GM21381 (cell line): ENCODE measurements around the gene PPIL6.
"Not testable (repeated sequence)": the region's sequence is repeated elsewhere in the genome, so short reads cannot be mapped to it uniquely, and the experiment has no call there.

ENCODE experiments used
- ATAC-seq: cut with Tn5 transposase; IDR thresholded peaks from one replicate; pipeline ENCODE4 v1.9.1; 2021; ENCODE audit warnings: mild to moderate bottlenecking, moderate library complexity; ENCODE audit not compliant: unreplicated experiment

The PPIL6 gene

GRCh38 chr6:109369728-109370127 is 70.7 kb downstream of the PPIL6 start:
- no peak for ATAC-seq

GRCh38 chr6:109364382-109365078 is 75.9 kb downstream of the PPIL6 start:
- not testable (repeated sequence) for ATAC-seq

- no peak for ATAC-seq
Measured at GRCh38 chr6:109363753-109364152, 76.7 kb downstream of the PPIL6 start.

- no peak for ATAC-seq
Measured at GRCh38 chr6:109362102-109362884, 78.1 kb downstream of the PPIL6 start.

- ATAC-seq: no peak
Measured at GRCh38 chr6:109360791-109361190, 79.6 kb downstream of the PPIL6 start.

GRCh38 chr6:109360281-109360680 is 80.1 kb downstream of the PPIL6 start:
- no peak for ATAC-seq

GRCh38 chr6:109359248-109359647 is 81.2 kb downstream of the PPIL6 start:
- no peak for ATAC-seq

- ATAC-seq: no peak
Measured at GRCh38 chr6:109358204-109358603, 82.2 kb downstream of the PPIL6 start.

GRCh38 chr6:109356237-109356636 is 84.2 kb downstream of the PPIL6 start:
- no peak for ATAC-seq

- ATAC-seq: no peak
Measured at GRCh38 chr6:109351231-109352130, 88.9 kb downstream of the PPIL6 start.

- no peak for ATAC-seq
Measured at GRCh38 chr6:109349419-109349987, 90.9 kb downstream of the PPIL6 start.

- ATAC-seq: no peak
Measured at GRCh38 chr6:109348226-109348625, 92.2 kb downstream of the PPIL6 start.

GRCh38 chr6:109347779-109348178 is 92.6 kb downstream of the PPIL6 start:
- no peak for ATAC-seq

GRCh38 chr6:109345986-109346385 is 94.4 kb downstream of the PPIL6 start:
- no peak for ATAC-seq

GRCh38 chr6:109344226-109344625 is 96.2 kb downstream of the PPIL6 start:
- no peak for ATAC-seq

- ATAC-seq: no peak
Measured at GRCh38 chr6:109343518-109343917, 96.9 kb downstream of the PPIL6 start.

GRCh38 chr6:109342911-109343310 is 97.5 kb downstream of the PPIL6 start:
- no peak for ATAC-seq

GRCh38 chr6:109342506-109342905 is 97.9 kb downstream of the PPIL6 start:
- no peak for ATAC-seq

GRCh38 chr6:109340811-109341210 is 99.6 kb downstream of the PPIL6 start:
- no peak for ATAC-seq
